Articular chondrocyte of knee joint (primary cell): ENCODE measurements around the gene RGR. TPM values are rescaled to one million over a fixed set of nuclear protein-coding genes. Genes with fewer than 3 reads are reported as not detected.

Experiments used
- total RNA-seq: library from RNA; depleted of rRNA; stranded (reverse); fragments of >200 nt; gene quantifications from 2 replicates; pipeline ENCODE4 v1.2.3, GENCODE V29; 2012

Gene RGR, protein sequence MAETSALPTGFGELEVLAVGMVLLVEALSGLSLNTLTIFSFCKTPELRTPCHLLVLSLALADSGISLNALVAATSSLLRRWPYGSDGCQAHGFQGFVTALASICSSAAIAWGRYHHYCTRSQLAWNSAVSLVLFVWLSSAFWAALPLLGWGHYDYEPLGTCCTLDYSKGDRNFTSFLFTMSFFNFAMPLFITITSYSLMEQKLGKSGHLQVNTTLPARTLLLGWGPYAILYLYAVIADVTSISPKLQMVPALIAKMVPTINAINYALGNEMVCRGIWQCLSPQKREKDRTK
- total RNA-seq = not detected in 2 replicates

DNA sequence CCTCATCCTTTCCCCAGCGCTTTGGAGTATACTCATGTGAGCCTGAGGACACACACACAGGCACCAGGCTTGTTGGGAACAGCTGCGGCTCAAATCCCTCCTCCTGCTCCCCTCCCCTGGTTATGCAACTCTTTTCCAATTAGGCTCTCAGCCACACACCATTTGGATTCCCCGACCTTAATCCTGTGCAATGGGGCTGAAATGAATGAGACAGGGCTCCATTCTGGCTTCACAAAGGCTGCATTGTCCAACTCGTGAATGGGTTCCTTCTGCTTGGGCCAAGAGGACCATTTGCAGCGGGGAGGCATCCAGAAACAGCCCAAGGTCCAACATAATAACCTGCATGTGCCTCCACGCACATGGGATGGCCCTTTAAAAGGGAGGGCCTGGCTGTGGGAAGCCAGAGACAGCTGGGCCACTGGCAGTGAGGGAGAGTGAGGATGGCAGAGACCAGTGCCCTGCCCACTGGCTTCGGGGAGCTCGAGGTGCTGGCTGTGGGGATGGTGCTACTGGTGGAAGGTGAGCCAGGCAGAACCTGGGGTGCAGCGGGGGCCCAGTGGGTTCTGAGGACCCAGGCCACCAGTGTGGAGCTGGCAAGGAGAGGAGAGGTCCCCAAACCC is at the start of gene RGR:
Gene RGR, plus strand, starts transcription at position 403 of the 620 bp plus-strand sequence. Its CDS starts 38 bp downstream, at position 441.

DNA sequence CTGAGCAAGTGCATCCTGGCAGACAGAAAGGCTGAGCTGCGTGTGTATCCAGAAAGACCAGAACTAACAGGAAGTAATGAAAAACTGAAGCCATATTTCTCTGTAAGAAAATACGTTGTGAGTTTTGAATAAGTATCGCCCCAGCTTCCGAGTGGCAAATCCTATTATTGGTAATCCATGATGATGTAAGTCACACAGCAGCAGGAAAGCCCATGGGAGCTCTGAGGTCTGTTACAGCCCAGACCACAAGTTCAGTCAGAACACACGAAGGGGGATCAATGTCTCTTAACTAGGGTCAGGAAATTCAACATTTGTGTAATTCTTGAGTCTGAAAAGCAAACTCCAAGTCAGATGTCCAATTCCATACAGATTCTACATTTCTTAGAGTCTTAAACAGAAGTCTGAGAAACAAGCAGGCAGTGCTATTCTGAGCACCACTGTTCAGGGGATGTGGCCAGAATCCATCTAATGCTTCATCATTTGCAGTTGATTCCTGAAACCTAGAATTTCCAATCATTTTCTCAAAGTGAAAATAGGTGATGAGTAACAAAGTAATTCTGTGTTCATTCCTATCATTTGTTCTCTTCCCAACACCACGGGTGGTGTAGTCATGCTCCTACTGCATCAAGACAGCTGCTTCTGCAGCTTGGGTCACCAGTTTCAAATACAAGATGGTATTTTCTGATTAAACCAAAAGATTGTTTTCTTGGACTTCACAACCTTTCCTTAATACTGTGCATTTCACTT is 19.3 kb upstream of the RGR start, which contains the start of gene LRIT2:
Gene LRIT2, minus strand, starts transcription at position 118 of the 747 bp plus-strand sequence. Its CDS starts 24 bp downstream, at position 94.

DNA sequence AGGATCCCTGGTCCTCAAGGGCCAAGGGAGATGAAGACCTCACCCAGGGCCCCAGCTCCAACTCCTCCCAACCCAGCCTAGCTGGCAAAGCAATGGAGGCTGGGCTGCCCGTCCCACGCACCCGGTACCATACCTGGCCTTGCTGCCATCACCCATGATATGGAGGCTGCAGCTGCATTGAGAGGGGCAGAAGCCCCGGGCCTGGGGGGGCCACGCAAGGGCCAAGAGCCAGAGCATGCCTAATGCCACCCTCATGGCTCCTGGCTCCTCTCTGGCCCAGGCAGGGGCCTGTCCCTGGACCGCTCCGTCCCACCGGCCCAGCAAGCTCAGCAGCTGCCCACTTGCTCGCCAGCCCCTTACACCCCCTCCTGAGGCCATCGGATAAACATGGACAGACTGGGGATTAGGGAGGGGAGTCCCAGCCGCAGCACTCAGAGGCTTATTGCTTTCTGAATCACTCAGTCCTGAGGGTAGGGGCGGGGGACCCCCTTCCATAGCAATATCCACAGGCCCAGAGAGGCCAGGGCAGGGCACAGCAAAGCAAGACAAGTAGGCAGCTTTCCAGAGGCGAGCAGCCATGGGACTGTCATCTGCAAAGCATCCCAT is 3.6 kb upstream of the RGR start, which contains the start of gene LRIT1:
Gene LRIT1, minus strand, starts transcription at position 362 of the 606 bp plus-strand sequence. Its CDS starts 107 bp downstream, at position 255.

Other genes with a start within 250 kb of the RGR start
- 176 and 185 TPM in 2 replicates for gene GHITM, start 105.5 kb upstream of the RGR start, total RNA-seq
- not detected in 2 replicates for gene GPR15LG, start 71.3 kb upstream of the RGR start, total RNA-seq
- gene CDHR1, start 50.5 kb upstream of the RGR start, total RNA-seq = 0.11 and 0.26 TPM in 2 replicates
- gene LRIT2, start 19.5 kb upstream of the RGR start, total RNA-seq = not detected in 2 replicates
- gene LRIT1, start 3.5 kb upstream of the RGR start, total RNA-seq = not detected in 2 replicates
- gene CCSER2, start 83.5 kb downstream of the RGR start, total RNA-seq = 49.4 and 56.1 TPM in 2 replicates